Measurements from ENCODE around the gene EZR. TPM values are rescaled to one million over a fixed set of nuclear protein-coding genes. Genes with fewer than 3 reads are reported as not detected.
A peak's percentile ranks its signal among the peaks of the same experiment; 100 is the strongest.

Gene EZR
- total RNA-seq, 1 experiment from 2014 or later = 375 TPM

- Mint-ChIP-seq H3K36me3 (ENCODE audit: insufficient read depth in 1 of 3, low read depth in 3 of 3) (peaks cover 0 to 7% (median 6%) of the 10 kb centered on the region in 3 experiments; a peak in 5 of 7 replicates), H3K27ac (peak overlapping the region in 2 of 3 experiments; percentile 61 to 86; a peak in 4 of 7 replicates), H3K9me3 (peaks cover 4 to 12% of the 10 kb centered on the region in 2 experiments), H3K4me3 (no peak overlapping the region; a peak in 1 of 5 replicates), H3K4me1 (peaks cover 38 to 41% of the 10 kb centered on the region in 2 experiments), H3K27me3 (ENCODE audit: low read depth) (no peaks in the 10 kb centered on the region; the same call in 1 of the 2 replicates)
- H2AFZ ChIP-seq (ENCODE audit: low read length) = no peak overlapping the region
- H3T11ph ChIP-seq (ENCODE audit: low read length) = no peak overlapping the region
- no peak overlapping the region for H3K9ac ChIP-seq (ENCODE audit: extremely low read depth, insufficient read length, low read length)
- H3K79me2 ChIP-seq (ENCODE audit: insufficient read depth, low read length) = no peaks in the 10 kb centered on the region
- H3K4me1 ChIP-seq (ENCODE audit: insufficient read depth, low read length) = peaks cover 14% of the 10 kb centered on the region; the same call in 1 of the 2 replicates
- no peak overlapping the region for H4K91ac ChIP-seq (ENCODE audit: insufficient read length, low read depth, low read length)
- TF ChIP-seq, protein P1, sequence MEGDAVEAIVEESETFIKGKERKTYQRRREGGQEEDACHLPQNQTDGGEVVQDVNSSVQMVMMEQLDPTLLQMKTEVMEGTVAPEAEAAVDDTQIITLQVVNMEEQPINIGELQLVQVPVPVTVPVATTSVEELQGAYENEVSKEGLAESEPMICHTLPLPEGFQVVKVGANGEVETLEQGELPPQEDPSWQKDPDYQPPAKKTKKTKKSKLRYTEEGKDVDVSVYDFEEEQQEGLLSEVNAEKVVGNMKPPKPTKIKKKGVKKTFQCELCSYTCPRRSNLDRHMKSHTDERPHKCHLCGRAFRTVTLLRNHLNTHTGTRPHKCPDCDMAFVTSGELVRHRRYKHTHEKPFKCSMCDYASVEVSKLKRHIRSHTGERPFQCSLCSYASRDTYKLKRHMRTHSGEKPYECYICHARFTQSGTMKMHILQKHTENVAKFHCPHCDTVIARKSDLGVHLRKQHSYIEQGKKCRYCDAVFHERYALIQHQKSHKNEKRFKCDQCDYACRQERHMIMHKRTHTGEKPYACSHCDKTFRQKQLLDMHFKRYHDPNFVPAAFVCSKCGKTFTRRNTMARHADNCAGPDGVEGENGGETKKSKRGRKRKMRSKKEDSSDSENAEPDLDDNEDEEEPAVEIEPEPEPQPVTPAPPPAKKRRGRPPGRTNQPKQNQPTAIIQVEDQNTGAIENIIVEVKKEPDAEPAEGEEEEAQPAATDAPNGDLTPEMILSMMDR (conservative IDR thresholded peaks at IDR 0.05) = no peak
- H3K23me2 ChIP-seq (ENCODE audit: insufficient read length, low read depth, low read length, poor library complexity, severe bottlenecking) = peaks cover 4% of the 10 kb centered on the region
- H2BK12ac ChIP-seq (ENCODE audit: insufficient read length, low read depth, low read length) = no peak overlapping the region
- H4K8ac ChIP-seq (replicated peaks; ENCODE audit: insufficient read length, low read depth, low read length) = no peak overlapping the region
- H3K4ac ChIP-seq (ENCODE audit: low read depth, low read length) = no peak overlapping the region
- no peak overlapping the region for H2BK5ac ChIP-seq (ENCODE audit: insufficient read length, low read length)
- no peak overlapping the region for H3K14ac ChIP-seq (ENCODE audit: insufficient read depth, low read length)
- no peak overlapping the region for H2BK15ac ChIP-seq (ENCODE audit: low read depth, low read length)
- H3K23ac ChIP-seq (ENCODE audit: insufficient read length, low read depth, low read length) = no peak overlapping the region
- no peaks in the 10 kb centered on the region for H3K79me1 ChIP-seq (ENCODE audit: insufficient read depth, low read depth, low read length, poor library complexity, severe bottlenecking)
- no CpG with 5 or more reads among the region's 10 CpGs for WGBS (ENCODE audit: extremely low coverage, insufficient read length, low lambda C conversion rate)
- H2BK20ac ChIP-seq (ENCODE audit: low read depth, low read length, poor library complexity, severe bottlenecking) = no peak overlapping the region
- H3K4me2 ChIP-seq (ENCODE audit: insufficient read depth, insufficient read length, low read length) = no peak overlapping the region
- no peak overlapping the region for H3K27ac ChIP-seq (ENCODE audit: insufficient read length, low read depth, low read length)
- H3K27me3 ChIP-seq (ENCODE audit: insufficient read depth, low read length) = no peaks in the 10 kb centered on the region
- H4K5ac ChIP-seq (ENCODE audit: insufficient read length, low read depth, low read length) = no peak overlapping the region
- H3K18ac ChIP-seq (ENCODE audit: insufficient read length, low read depth, low read length) = no peak overlapping the region
- peaks cover 2% of the 10 kb centered on the region for H4K20me1 ChIP-seq (ENCODE audit: control insufficient read depth, insufficient read depth, insufficient read length)
- DNase-seq = no peak
- no peak overlapping the region for H2BK120ac ChIP-seq (ENCODE audit: low read depth, low read length, poor library complexity, severe bottlenecking)
- no peaks in the 10 kb centered on the region for H3K9me3 ChIP-seq (ENCODE audit: control insufficient read depth, low read depth, low read length)
- H2AK5ac ChIP-seq (ENCODE audit: insufficient read length, low read length) = no peak overlapping the region
- no peak overlapping the region for H3K56ac ChIP-seq (ENCODE audit: insufficient read length, low read depth, low read length)
Measured at GRCh38 chr6:158867381-158868121, 48.4 kb upstream of the EZR start.
